PC-3 (cell line): ENCODE measurements around the gene DET1. TPM values are rescaled to one million over a fixed set of nuclear protein-coding genes. Genes with fewer than 3 reads are reported as not detected.

Experiments used
- ATAC-seq: fragments of 200-7000 bp; cut with Tn5 transposase; 2 replicates; pipeline ENCODE4 v1.9.1; 2020; ENCODE audit warnings: mild to moderate bottlenecking, moderate library complexity
- BruUV-seq: library from RNA; stranded (reverse); fragments of 400-500 nt; replicated peaks from 2 replicates; lab custom pipeline; 2021; lab: Mats Ljungman, UMichigan
- CTCF ChIA-PET: fragments of 300-600 bp; sonication (Branson Sonifier 250); formaldehyde crosslinking; loops from one replicate; lab custom pipeline; 2022; ENCODE audit warnings: antibody characterized with exemption; lab: Charles Lee
- POLR2A ChIA-PET: fragments of 300-600 bp; sonication (Branson Sonifier 250); formaldehyde crosslinking; loops from one replicate; lab custom pipeline; 2022; ENCODE audit warnings: antibody characterized with exemption; ENCODE audit not compliant: unreplicated experiment; lab: Charles Lee
- DNase-seq: peaks from one replicate; pipeline ENCODE4 v3.0.0-alpha.2; 2015
- H2AFZ ChIP-seq: fragments of 300-600 bp; sonication (generic); 2 replicates; pipeline ENCODE4 v1.6.0; 2016; ENCODE audit warnings: antibody characterized with exemption, low read length
- H3F3A ChIP-seq: fragments of 300-600 bp; sonication (generic); one replicate; pipeline ENCODE4 v1.6.0; 2017; ENCODE audit warnings: antibody characterized with exemption, low read length, control low read depth, mild to moderate bottlenecking; ENCODE audit not compliant: unreplicated experiment
- H3K27ac ChIP-seq: fragments of 300-600 bp; sonication (generic); 2 replicates; pipeline ENCODE4 v1.5.1; 2016; ENCODE audit warnings: mild to moderate bottlenecking, low read length
- H3K27me3 ChIP-seq: fragments of 300-600 bp; sonication (generic); 2 replicates; pipeline ENCODE4 v1.6.1; 2016; ENCODE audit warnings: low read length, mixed read lengths
- H3K36me3 ChIP-seq: fragments of 300-600 bp; sonication (generic); 2 replicates; pipeline ENCODE4 v1.6.1; 2016; ENCODE audit warnings: low read depth, mixed run types, low read length, mixed read lengths
- H3K4me1 ChIP-seq: fragments of 300-600 bp; sonication (generic); 2 replicates; pipeline ENCODE4 v1.5.1; 2016; ENCODE audit warnings: low read length; ENCODE audit not compliant: insufficient read depth
- H3K4me2 ChIP-seq: fragments of 300-600 bp; sonication (generic); 2 replicates; pipeline ENCODE4 v1.6.0; 2016; ENCODE audit warnings: low read length
- H3K4me3 ChIP-seq: fragments of 300-600 bp; sonication (generic); 2 replicates; pipeline ENCODE4 v1.5.1; 2016; ENCODE audit warnings: mild to moderate bottlenecking, low read length, mixed read lengths
- H3K79me2 ChIP-seq: fragments of 300-600 bp; sonication (generic); 2 replicates; pipeline ENCODE4 v1.6.1; 2017; ENCODE audit warnings: low read length, mixed read lengths
- H3K9ac ChIP-seq: fragments of 300-600 bp; sonication (generic); 2 replicates; pipeline ENCODE4 v1.6.0; 2016; ENCODE audit warnings: mild to moderate bottlenecking, low read length
- H3K9me2 ChIP-seq: fragments of 300-600 bp; sonication (generic); replicated peaks from 2 replicates; pipeline ENCODE4 v1.6.1; 2016; ENCODE audit warnings: mixed run types, low read length, mixed read lengths
- H3K9me3 ChIP-seq: fragments of 300-600 bp; sonication (generic); 2 replicates; pipeline ENCODE4 v1.6.1; 2016; ENCODE audit warnings: low read length, mixed read lengths
- H4K20me1 ChIP-seq: fragments of 300-600 bp; sonication (generic); 2 replicates; pipeline ENCODE4 v1.6.1; 2016; ENCODE audit warnings: low read length, mixed read lengths
- EZH2 ChIP-seq: fragments of 300-600 bp; sonication (generic); IDR thresholded peaks from one replicate; pipeline ENCODE4 v1.6.1; 2017; ENCODE audit warnings: antibody characterized with exemption, mild to moderate bottlenecking, low read length; ENCODE audit not compliant: unreplicated experiment
- EZH2phosphoT487 ChIP-seq: fragments of 300-600 bp; sonication (generic); IDR thresholded peaks from 2 replicates; pipeline ENCODE4 v1.6.1; 2018; ENCODE audit warnings: mild to moderate bottlenecking, antibody characterized with exemption, low read length, borderline replicate concordance
- intact Hi-C: fragments of 100-400 bp; cut with micrococcal nuclease; formaldehyde crosslinking; loops from 2 replicates; pipeline ENCODE4 v1.9.0; 2023
- total RNA-seq: library from RNA; depleted of rRNA; stranded (reverse); fragments of >200 nt; gene quantifications from 2 replicates; pipeline ENCODE4 v1.2.3, GENCODE V29; 2014
- TF ChIP-seq, protein P1 (sequence below): fragments of 300-600 bp; sonication (generic); conservative IDR thresholded peaks from 2 replicates; pipeline ENCODE4 v1.5.1; 2017; ENCODE audit warnings: antibody characterized with exemption, low read depth, mild to moderate bottlenecking, low read length

DET1 gene
- total RNA-seq, 1 experiment from 2014 or later: 1.6 TPM

- CTCF ChIA-PET: no interaction called here
Observed at GRCh38 chr15:88571852-88572259, 25.4 kb upstream of the DET1 start.

DNA sequence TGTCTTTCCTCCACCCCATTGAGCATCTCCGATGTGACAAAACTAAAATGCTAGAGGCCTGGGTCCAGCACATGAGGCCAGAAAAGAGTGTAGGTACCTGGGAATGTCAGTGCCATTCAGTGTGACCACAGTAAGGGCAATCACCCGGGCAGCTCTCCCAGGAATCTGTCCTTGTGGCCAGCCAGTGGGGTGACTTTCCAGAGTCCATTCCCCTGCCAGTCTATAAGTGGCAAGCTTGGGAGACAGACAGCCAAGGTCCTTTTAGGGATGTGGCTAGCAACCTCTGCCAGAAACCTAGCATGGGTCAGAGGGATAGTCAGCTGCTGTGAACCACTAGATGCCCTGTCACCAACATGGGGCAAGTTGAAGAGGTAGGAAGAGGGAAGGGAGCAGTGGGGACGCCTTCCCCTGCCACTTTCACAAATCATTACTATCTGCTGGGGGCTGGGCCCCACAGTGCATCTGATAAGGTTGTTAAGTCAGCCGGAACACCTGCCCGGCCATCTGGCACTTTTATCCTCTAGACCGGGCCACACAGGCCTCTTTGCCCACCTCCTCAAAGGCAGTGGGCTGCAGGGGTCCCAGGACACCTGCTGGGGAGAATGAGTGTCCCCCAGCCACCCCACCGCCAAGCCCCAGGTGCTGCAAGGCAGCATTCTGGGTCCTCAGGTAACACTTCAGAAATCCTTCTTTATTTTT lies 24.8 kb upstream of the DET1 start:
- no peaks in the 10 kb centered on the region for H3K79me2 ChIP-seq
- H2AFZ ChIP-seq: no peak overlapping the region
- no peak overlapping the region for H3K4me2 ChIP-seq
- DNase-seq: no peak
- no peaks in the 10 kb centered on the region for H3K4me1 ChIP-seq
- peaks cover 30% of the 10 kb centered on the region for H3K27me3 ChIP-seq
- H3K36me3 ChIP-seq: no peaks in the 10 kb centered on the region
- no peak overlapping the region for H3K27ac ChIP-seq
- TF ChIP-seq EZH2phosphoT487 (no peak), EZH2 (no peak)
- TF ChIP-seq, protein P1, sequence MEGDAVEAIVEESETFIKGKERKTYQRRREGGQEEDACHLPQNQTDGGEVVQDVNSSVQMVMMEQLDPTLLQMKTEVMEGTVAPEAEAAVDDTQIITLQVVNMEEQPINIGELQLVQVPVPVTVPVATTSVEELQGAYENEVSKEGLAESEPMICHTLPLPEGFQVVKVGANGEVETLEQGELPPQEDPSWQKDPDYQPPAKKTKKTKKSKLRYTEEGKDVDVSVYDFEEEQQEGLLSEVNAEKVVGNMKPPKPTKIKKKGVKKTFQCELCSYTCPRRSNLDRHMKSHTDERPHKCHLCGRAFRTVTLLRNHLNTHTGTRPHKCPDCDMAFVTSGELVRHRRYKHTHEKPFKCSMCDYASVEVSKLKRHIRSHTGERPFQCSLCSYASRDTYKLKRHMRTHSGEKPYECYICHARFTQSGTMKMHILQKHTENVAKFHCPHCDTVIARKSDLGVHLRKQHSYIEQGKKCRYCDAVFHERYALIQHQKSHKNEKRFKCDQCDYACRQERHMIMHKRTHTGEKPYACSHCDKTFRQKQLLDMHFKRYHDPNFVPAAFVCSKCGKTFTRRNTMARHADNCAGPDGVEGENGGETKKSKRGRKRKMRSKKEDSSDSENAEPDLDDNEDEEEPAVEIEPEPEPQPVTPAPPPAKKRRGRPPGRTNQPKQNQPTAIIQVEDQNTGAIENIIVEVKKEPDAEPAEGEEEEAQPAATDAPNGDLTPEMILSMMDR: no peak
- POLR2A ChIA-PET: no interaction called here
- no peaks in the 10 kb centered on the region for H3F3A ChIP-seq
- intact Hi-C loops: no loop called here
- ATAC-seq: no peak
- no peak overlapping the region for H3K9ac ChIP-seq
- no TSS peak for BruUV-seq
- no peaks in the 10 kb centered on the region for H3K9me2 ChIP-seq
- CTCF ChIA-PET: no interaction called here
- H3K9me3 ChIP-seq: no peaks in the 10 kb centered on the region
- H3K4me3 ChIP-seq: no peak overlapping the region
- H4K20me1 ChIP-seq: no peaks in the 10 kb centered on the region

More at GRCh38 chr15:88571852-88572259, 25.4 kb upstream of the DET1 start:
- no peaks in the 10 kb centered on the region for H3F3A ChIP-seq
- no peak overlapping the region for H3K4me2 ChIP-seq
- H3K9me3 ChIP-seq: no peaks in the 10 kb centered on the region
- BruUV-seq: no TSS peak
- TF ChIP-seq EZH2 (no peak), EZH2phosphoT487 (no peak)
- H3K36me3 ChIP-seq: no peaks in the 10 kb centered on the region
- H3K9me2 ChIP-seq: no peaks in the 10 kb centered on the region
- H3K4me1 ChIP-seq: no peaks in the 10 kb centered on the region
- H2AFZ ChIP-seq: no peak overlapping the region
- H3K79me2 ChIP-seq: no peaks in the 10 kb centered on the region
- POLR2A ChIA-PET: no interaction called here
- H3K27me3 ChIP-seq: peaks cover 30% of the 10 kb centered on the region
- H4K20me1 ChIP-seq: no peaks in the 10 kb centered on the region
- H3K27ac ChIP-seq: no peak overlapping the region
- DNase-seq: no peak
- no peak for ATAC-seq
- intact Hi-C loops: no loop called here
- no peak overlapping the region for H3K9ac ChIP-seq
- H3K4me3 ChIP-seq: no peak overlapping the region

GRCh38 chr15:88568589-88568988 lies 22.1 kb upstream of the DET1 start:
- BruUV-seq: no TSS peak
- Histone ChIP-seq H4K20me1 (no peaks in the 10 kb centered on the region), H3K27ac (no peak overlapping the region), H3K4me3 (no peak overlapping the region), H3K4me2 (no peak overlapping the region), H3K79me2 (no peaks in the 10 kb centered on the region), H3K9me3 (no peaks in the 10 kb centered on the region), H3K9ac (no peak overlapping the region), H3F3A (no peaks in the 10 kb centered on the region), H3K9me2 (no peaks in the 10 kb centered on the region), H3K4me1 (no peaks in the 10 kb centered on the region), H3K36me3 (no peaks in the 10 kb centered on the region), H2AFZ (no peak overlapping the region), H3K27me3 (peaks cover 10% of the 10 kb centered on the region; the same call in 1 of the 2 replicates)
- CTCF ChIA-PET: no interaction called here
- DNase-seq (no peak), ATAC-seq (no peak)
- TF ChIP-seq, protein P1: no peak
- no peak for TF ChIP-seq EZH2phosphoT487
- TF ChIP-seq EZH2: no peak
- intact Hi-C loops: no loop called here
- POLR2A ChIA-PET: no interaction called here
